Activated CD4-positive, CD25-positive, alpha-beta regulatory T cell treated with anti-CD3 and anti-CD28 coated beads, Interleukin-2, amount 50 U/mL, for 16 hours (primary cell): ENCODE measurements around the gene TFCP2L1.
"Not testable (repeated sequence)": the region's sequence is repeated elsewhere in the genome, so short reads cannot be mapped to it uniquely, and the experiment has no call there.

ENCODE experiments used
- DNase-seq: peaks from one replicate; pipeline ENCODE4 v3.0.0-alpha.2; 2020; ENCODE audit warnings: low read depth, low spot score

The TFCP2L1 gene

DNA sequence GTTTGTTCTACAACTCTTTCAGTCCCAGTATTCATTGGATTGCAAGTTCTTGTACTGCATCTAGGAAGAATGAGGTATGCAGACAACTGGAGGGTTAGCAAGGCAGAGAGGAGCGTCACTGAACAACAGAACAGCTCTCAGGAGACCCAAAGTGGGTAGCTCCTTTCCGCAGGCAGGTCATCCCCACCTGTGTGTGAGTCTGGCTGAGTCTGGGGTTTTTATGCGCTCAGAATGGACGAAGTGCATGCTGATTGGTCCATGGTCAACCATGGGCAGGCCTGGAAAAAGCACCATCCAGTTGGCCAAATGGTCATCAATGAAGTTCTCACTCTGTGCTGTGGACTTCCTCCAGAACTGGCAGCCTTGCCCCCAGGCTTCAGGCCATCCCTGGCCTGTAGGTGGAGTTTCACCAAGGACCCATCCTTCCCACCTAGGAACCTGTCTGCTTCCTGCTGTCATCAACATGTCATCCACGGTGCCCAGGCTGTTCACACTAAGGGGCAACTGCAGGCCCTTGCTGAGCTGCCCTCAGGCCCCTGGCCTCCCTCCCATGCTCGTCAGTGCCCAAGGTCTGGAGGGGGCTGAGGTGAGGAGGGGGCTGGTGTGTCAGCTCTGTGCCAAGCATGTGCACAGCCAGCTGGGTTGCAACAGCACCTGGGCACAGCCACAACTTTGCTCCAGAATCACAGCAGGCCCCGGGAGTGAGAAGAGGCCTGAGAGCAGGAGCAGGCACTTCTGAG is 11.1 kb upstream of the TFCP2L1 start:
- DNase-seq: no peak

DNA sequence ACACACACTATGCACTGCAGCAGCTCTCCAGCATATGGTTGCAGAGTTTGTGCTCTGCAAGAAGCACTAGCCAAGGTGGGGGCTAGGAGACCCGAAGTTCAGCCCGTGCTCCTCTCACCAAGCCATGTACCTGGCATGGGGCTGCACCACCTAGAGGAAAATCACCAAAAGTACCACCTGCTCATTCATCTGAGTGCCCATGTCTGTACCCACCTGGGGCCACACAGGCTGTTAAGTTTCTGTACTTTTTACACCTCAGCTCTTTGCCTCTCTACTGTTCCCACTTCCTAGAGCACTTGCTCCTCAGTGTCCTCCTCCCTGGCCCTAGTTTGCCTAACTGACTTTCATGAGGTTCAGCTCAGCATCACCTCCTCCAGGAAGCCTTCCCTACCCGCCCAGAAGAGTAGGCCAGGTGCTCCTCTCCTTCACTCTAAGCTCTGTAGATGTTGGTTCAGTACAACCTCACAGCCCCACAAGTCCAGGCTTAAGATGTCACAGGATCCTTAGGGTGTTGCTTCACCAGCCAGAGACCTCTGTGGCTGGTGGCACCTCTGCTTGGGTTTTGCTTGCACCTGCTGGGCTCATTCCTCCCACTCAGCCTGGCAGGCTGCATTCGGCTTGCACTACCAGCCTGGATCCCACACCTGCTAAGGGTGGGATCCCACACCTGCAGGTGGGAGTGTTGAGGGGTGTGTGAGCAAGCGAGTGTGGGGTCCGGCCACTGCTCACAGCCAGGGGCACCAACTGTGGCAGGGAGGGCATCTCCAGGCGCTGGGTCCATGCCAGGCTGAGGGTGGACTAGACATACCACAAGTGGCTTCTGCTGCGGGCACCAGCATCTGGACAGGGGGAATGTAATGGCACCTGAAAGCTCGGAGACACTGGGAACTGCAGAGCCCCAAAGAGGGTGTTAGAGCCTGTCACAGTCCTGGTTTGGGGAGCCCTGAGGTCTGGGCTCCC is 10.2 kb upstream of the TFCP2L1 start:
- DNase-seq: no peak

DNA sequence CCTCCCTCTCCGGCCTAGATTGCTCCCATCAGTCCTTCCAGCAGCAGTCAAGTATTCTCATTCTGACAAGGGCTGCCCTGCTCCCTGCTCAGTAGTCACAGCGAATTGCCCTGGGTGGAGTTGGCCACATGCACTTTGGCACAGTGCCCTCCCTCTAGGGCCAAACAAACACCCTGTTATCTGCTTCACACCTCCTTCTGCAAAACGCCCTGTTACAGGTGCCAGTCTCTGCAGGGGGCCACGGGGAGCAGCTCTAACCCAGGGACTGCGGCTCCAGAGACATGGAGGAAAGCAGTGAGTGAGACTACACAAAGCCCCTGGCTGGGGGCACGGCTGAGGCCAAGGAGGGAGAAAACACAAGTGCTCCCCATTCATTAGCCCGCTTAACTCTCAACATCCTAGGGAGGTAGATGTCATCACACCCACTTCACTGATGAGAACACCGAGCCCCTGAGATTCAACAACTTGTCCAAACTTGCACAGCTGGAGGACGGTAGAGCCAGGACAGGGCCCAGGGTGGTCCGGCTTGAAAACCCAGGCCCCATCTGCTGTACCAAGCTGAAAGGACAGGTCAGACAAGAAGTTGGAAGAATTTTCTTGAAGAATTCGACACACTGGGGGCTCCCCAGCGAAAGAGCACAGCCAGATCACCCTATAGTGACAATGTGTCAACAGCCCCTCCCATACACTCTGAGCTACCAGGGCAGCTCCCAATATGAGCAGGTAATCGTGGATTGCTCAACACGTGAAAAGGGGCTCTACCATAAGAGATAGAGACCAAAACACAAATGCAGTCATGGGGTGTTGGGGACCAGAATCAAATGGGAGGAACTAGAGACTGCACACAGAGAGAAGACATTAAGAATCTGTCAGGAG is 8.7 kb upstream of the TFCP2L1 start:
- DNase-seq: no peak

DNA sequence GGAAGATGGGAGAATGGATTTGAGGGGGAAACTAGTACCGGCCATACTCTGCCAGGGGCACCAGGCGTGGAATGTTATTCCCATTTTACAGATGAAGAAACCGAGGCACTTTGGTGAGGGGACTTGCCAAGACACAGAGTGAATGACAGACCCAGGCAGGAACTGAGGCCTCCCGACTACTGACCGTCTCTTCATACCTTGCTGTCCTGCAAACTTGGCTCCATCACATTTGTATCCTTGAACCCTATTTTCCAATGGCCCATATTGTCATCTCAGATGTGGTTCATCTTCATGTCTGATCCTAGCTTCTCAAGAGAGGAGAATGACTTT is 6.2 kb upstream of the TFCP2L1 start:
- no peak for DNase-seq

DNA sequence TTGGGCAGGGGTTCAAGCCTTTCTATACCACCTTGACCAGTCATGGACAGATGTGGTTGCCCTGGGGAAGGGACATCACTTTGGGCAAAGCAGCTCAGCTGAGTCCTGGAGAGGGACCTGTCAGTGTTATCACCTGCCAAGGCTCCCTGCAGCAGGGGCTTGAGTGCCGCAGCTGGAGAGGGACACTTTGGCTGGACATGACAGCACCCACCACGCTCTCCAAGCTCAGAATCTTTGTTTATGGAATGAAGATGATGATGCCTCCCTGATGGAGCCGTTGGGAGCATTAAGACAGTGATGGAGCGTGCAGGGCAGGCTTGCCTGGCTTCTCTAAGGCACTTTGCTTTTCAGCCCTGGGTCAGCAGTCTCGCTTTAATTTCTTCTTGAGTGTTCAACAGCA is 4.3 kb upstream of the TFCP2L1 start:
- no peak for DNase-seq

DNA sequence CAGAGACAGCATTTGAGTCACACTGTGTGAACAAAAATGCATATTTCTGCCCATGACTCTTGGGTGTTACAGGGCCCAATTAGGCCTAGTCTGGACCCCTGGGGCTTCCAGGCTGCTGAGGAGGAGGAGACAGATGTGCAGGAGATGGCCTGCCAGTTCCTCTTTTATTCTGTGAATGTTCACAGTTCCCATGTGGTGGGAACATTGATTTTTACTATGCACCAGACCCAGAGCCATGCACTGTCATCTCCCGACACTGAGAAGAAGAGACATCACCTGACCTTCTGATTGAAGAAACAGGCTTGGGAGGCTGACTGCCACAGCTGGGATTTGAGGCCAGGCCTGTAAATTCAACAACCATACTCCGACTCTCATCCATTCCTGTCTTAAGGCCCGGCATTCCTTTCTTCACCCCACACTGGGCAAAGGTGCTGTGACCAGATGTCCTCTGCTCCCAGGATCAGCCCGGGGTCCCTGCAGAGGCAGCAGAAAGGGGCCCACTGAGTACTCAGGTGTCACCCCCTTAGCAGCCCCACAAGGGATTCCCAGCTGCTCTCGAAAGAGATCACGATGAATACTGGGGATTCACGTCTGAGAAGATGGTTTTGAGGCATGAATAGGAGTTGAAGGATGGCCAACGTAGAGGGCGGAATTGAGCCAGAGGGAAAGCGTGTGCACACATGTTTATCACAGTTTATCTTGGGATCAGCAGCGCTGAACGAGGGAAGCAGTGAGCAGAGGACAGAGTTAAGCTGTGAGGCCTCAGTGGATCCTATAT is 3.6 kb upstream of the TFCP2L1 start:
- no peak for DNase-seq

DNA sequence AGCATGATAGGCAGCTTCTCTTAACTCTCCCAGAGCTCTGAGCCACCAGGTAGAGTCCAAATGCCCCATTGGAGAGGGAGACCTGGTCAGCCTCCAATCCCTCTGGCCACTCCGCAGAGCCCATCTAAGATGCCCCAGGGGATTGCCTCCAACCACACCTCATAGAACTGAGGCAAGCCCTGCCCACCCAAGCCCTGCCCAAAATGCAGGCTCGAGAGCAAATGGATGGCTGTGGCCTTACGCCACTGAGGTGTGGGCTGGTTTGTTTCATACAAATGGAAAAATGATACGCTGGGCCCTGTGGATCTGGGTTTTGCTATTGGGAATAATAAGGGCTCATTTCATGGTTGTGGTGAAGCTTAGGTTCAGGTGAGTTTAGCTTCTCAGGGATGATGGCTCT is 3.0 kb upstream of the TFCP2L1 start:
- no peak for DNase-seq

DNA sequence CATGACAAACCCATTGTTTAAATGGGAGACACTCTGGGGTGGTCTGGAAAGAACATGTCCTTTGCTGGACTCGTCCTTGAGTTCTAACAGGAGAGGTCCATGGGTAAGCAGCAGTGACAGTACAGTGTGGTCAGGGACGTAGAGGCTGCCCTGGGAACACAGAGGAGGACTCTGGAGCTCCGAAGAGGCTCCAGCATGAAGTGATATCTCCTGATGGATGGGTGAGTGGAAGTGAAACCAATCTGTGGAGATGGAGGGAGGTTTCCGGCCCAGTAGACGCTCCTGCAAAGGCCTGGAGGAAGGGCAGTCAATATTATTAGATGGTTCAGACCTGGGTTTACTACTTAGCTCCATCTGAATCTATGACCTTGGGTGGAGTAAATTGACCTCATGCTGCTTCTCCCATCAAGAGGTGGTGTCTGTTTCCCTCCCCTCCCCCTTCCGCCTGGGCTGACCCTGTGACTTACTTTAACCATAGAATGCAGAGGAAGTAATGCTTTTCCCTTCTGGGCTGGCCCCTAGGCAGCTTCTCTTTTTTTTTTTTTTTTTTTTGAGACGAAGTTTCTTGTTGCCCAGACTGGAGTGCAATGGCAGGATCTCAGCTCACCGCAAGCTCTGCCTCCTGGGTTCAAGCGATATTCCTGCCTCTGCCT is 2.3 kb upstream of the TFCP2L1 start:
- DNase-seq: no peak

DNA sequence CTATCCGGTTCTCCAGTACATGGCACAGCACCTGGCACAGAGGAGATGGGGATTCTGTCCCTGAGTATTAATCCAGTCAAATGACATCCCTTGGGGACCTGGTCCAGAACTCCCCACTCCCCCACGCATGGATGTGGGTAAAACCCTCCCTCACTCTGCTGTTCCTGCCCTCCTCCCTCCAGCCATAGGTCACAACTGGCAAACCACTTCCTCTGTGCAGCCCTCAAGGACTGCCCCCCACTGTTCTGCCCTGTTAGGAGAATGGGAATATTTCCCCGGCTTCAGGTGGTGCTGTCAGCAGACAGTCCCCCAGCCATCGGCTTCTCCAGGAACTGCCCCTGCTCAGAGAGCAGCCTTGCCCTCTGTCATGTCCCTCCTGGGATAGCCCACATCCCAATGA is 1.5 kb upstream of the TFCP2L1 start:
- no peak for DNase-seq

DNA sequence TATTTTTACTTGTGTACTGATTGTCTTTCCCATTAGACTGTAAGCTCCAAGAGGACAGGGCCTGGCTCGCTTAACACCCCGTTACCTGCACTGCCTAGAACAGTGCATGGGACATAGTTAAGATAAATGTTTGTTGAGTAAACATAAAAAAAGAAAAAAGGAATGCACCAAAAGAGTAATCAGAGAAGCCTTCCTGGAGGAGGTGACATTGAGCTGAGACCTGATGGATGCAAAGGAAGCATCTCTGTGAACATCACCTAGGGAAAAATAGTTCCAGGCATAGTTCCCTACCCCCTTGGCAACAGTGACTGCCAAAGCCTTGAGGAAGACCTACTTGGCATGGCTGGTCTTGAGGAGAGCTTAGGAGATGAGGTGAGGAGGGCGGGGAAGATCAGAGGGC is 924 bp upstream of the TFCP2L1 start:
- DNase-seq: no peak

DNA sequence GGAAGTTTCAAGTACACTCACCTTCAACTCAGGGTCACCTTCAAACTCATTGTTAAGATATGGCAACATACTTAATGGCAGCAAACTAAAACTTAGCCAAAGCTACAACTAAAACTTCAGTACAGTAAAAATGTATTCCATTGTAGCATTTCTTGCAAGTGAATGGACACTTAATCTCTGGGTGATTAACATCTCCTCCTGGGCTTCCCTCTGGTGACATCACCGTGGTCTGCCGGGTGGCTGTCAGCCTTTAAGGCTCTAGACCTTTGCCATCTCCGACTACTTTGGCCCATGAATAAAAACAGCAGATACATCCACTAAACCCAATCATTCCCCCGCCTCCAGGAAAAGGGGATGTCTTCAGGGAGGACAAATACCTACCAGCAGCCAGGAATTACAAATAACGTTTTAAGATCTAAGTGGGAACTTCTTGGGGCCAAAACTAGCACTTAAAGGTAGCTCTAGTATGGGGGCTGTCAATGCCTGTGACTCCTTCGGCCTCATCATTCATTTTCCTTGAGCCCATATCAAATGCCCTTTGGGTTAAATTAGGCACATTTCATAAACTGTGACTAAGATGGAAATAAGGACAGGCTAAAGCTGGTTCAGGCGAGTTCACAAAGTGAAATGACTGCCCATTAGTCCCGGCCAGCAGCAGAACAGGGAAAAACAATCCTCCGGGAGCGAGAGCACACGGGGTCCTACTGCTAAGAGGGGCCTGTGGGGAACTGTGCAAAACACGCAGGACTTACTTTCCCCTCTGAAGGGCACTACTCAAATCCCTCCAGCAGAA is 1.1 kb downstream of the TFCP2L1 start:
- no peak for DNase-seq

DNA sequence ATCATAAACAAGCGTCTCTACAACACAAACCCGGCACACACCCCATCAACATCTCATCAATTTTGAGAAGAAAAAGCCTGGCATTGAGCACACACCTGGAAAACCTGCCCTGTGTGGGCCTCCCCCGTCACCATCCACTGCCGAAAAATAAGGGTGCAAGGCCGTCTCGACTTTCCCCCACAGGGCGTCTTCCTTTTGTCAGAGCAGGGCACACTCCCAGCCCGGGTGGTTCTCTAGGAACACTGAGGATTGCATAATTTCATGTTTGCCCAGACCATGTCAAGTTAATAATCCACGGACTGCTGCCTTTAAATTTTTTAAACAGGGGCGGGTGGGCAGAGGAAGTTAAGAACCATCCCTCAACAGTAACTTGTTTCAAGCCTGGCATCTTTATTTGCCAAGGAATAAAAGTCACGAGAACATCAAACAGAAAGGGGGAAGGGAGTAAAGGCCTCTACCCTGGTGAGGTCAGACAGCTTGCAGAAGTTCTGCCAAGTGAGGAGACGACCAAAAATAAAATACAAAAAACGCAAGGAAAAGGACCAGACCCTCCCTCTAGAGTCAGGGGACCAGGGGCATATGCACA is 2.1 kb downstream of the TFCP2L1 start:
- no peak for DNase-seq

DNA sequence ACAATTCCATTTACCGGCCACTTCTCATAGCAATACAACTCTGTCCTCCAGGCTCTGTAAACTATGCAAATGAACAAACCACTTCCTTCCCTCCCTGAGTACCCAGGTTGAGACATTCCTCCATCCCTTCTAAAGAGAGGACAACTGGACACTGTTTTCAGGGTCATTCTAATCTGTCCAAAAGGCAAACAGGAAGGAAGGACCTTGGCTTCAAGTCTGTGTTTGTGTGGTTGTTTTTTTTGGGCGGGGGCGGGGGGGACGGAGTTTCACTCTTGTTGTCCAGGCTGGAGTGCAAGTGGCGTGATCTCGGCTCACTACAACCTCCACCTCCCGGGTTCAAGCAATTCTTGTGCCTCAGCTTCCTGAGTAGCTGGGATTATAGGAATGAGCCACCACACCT is 3.3 kb downstream of the TFCP2L1 start:
- no peak for DNase-seq

DNA sequence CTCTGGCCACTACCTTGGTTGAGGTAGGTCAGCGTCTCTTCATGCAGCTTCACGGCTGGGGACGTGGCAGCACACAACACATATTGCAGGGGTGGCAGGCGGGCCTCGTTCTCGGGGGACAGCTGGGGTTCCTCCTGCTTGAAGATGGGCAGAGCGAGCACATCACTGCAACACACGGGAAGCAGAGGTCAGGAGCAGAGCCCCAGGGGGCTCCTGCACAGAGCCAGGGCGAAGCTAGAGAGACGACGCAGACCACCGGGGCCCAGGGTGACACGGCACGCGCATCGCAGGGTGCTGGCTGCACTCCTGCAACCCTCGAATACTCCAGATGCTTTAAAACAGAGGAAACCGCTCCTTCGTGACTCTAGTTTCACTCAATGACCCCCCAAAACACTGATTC is 3.9 kb downstream of the TFCP2L1 start:
- no peak for DNase-seq

DNA sequence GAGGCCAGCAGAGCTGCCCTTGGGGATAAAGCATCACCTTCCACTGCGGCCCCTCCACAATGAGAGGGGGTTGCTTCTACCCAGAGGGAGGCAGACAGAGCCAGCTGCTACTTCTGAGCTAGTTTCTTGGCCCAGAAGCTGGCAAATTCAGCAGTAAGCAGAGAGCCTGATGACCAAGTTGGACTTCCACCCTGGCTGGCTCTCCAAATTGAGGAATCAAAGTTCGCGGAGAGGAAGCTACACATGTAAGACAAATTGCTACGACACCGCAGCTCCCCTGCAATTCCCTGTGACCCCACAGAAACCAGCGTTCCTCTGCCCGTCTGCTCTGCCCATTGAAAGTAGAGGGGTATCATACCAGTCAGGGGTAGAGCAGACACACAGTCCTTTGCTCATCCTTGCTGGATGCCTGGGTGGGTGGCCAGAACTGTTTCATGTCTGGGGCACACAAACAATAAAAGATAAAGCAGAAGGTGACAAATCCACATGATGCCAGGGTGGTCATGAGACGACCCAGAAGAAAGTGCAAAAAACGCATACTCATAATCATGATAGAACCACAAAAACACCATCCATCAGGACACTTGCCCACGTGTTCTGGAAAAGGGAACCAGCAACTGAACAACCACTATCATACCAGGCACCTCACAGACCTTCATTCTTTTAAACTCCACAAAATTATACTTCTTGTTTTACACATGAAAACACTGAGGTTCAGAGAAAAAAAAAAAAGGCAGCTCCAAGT is 5.4 kb downstream of the TFCP2L1 start:
- DNase-seq: no peak

DNA sequence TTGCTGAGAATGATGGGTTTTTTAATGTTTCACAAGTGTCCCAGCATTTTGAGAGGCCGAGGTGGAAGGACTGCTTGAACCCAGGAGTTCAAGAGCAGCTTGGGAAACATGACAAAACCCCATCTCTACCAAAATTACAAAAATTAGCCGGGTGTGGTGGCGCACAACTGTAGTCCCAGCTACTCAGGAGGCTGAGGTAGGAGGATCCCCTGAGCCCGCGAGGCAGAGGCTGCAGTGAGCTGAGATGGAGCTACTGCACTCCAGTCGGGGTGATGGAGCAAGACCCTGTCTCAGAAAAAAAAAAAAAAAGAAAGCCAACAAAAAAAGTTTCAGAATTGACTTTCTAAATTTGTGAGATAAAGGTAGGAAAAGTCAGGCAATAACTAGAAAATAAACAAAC is 8.7 kb downstream of the TFCP2L1 start:
- DNase-seq: no peak

DNA sequence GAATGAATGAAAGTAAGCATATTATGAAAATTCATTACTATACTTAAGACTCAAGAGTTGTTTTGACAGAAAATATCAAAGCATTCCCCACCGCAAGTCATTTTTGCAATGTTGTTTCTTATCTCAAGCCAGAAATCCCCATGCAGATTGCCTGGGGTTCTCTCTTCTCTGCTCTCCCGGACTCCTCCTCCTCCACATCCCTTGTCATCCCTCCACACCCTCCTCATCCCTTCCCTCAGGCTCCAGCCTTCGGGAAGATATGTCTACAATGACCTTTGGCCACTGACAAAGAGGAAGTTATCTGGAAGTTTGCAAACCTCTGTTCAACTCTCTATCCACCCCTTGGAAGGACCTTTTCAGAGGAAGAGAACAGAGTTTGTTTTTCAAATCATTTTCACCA is 11.9 kb downstream of the TFCP2L1 start:
- no peak for DNase-seq

DNA sequence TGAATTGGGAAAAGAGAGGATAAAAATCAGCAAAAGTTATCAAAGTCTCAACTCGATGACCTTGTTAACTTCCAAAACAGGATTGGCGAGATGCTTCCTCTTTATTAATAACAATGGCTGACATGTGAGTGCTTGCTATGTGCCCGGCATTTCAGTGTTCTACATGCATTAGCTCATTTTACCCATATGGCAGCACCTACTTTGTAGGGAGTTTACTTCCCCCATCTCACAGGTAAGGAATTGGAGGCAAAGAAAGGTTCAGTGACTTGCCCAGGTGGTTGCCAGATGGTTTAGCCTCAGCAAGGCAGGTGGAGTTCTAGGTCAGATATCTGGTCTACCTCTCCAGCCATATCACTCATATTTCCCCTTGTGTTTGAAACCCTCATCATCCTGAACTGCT is 12.4 kb downstream of the TFCP2L1 start:
- no peak for DNase-seq

DNA sequence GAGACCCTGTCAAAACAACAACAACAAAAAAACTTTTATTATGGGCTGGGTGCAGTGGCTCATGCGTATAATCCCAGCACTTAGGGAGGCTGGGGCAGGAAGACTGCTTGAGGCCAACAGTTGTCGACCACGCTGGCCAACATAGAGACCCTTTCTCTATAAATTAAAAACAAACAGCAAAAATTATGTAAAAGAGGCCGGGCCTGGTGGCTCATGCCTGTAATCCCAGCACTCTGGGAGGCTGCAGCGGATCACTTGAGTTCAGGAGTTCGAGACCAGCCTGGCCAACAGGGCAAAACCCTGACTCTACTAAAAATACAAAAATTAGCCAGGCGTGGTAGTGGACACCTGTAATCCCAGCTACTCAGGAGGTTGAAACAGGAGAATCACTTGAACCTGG is 15.6 kb downstream of the TFCP2L1 start:
- DNase-seq: not testable (repeated sequence)
